ENCODE results near the gene TBC1D22A. TPM values are rescaled to one million over a fixed set of nuclear protein-coding genes. Genes with fewer than 3 reads are reported as not detected.

Gene TBC1D22A
- total RNA-seq, 1 donor from 2014 or later = 24.2 TPM

DNA sequence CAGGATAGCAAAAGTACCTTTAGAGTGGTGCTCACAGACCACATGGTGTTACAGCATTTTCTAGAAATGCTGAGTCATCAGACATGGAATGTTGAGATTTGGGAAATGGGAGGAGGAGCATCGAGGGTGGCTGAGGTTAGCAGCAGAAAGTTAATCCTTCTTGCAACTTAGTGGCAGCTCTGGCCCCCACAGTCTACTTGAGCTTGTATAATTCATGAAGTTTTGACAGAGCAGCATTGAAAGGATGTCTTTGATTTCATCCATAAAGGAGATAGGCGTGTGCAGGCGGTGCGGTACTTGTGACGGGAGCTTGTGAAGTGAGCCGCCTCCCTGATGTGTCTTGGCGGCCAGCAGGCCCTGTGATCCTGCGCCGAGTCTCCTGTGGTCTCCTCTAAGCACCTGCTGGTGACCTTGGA lies 330.5 kb downstream of the TBC1D22A start:
- peaks cover 4% of the 10 kb centered on the region for H3K79me2 ChIP-seq (ENCODE audit: insufficient read depth, low read length)
- Mint-ChIP-seq H3K4me1 (ENCODE audit: low read depth, unreplicated experiment) (peaks cover 41% of the 10 kb centered on the region), H3K27ac (ENCODE audit: unreplicated experiment) (peak overlapping the region; percentile 70), H3K36me3 (ENCODE audit: low read depth, unreplicated experiment) (peaks cover 11% of the 10 kb centered on the region), H3K9me3 (ENCODE audit: unreplicated experiment) (peaks cover 19% of the 10 kb centered on the region), H3K27me3 (ENCODE audit: low read depth, unreplicated experiment) (no peaks in the 10 kb centered on the region), H3K4me3 (ENCODE audit: unreplicated experiment) (no peak overlapping the region)
- FAIRE-seq = peak; percentile 54
- H3K4me3 ChIP-seq (ENCODE audit: insufficient read depth, low read depth, low read length) = no peak overlapping the region
- H3K27me3 ChIP-seq (ENCODE audit: insufficient read depth, low read length) = no peaks in the 10 kb centered on the region
- DNase-seq (ENCODE audit: low read depth) = peak; percentile 85
- H3K9me3 ChIP-seq (ENCODE audit: insufficient read depth, low read depth, low read length) = peaks cover 4% of the 10 kb centered on the region
- H3K9ac ChIP-seq (ENCODE audit: low read length) = no peak overlapping the region
- TF ChIP-seq EZH2 (IDR thresholded peaks at IDR 0.05; ENCODE audit: insufficient read depth, low read length) = no peak
- TF ChIP-seq, protein P1, sequence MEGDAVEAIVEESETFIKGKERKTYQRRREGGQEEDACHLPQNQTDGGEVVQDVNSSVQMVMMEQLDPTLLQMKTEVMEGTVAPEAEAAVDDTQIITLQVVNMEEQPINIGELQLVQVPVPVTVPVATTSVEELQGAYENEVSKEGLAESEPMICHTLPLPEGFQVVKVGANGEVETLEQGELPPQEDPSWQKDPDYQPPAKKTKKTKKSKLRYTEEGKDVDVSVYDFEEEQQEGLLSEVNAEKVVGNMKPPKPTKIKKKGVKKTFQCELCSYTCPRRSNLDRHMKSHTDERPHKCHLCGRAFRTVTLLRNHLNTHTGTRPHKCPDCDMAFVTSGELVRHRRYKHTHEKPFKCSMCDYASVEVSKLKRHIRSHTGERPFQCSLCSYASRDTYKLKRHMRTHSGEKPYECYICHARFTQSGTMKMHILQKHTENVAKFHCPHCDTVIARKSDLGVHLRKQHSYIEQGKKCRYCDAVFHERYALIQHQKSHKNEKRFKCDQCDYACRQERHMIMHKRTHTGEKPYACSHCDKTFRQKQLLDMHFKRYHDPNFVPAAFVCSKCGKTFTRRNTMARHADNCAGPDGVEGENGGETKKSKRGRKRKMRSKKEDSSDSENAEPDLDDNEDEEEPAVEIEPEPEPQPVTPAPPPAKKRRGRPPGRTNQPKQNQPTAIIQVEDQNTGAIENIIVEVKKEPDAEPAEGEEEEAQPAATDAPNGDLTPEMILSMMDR (IDR thresholded peaks at IDR 0.05; ENCODE audit: insufficient read depth, low read depth, low read length) = no peak
- H3K4me1 ChIP-seq (ENCODE audit: insufficient read depth, low read length) = peaks cover 27% of the 10 kb centered on the region
- H4K20me1 ChIP-seq (ENCODE audit: insufficient read depth, low read length) = peaks cover 14% of the 10 kb centered on the region
- no peaks in the 10 kb centered on the region for H3K36me3 ChIP-seq (ENCODE audit: insufficient read depth, low read length)
- H3K4me2 ChIP-seq (ENCODE audit: low read length) = peak overlapping the region; percentile 45
- H2AFZ ChIP-seq (ENCODE audit: low read depth, low read length) = no peak overlapping the region
- no peak overlapping the region for H3K27ac ChIP-seq (ENCODE audit: low read depth, low read length)

DNA sequence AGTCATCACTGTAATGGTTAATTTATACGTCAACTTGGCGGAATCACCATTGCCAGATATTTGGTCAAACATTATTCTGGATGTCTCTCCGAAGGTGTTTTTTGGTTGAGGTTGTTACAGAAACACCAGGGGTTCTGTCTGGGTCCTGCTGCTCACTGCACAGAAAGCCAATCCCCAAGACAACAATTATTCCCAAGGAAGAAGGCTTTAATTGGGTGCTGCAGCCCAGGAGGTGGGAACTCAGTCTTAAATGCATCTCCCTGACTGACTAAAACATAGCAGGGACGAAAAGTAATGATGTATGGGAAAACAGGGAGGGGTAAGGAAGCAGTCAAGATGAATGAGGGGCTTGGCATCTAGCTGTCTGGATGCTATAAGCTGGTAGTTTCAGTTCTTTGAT lies 331.3 kb downstream of the TBC1D22A start:
- H3K9me3 Mint-ChIP-seq (ENCODE audit: unreplicated experiment) = peaks cover 19% of the 10 kb centered on the region
- Histone ChIP-seq H3K27ac (ENCODE audit: low read depth, low read length) (no peak overlapping the region), H2AFZ (ENCODE audit: low read depth, low read length) (no peak overlapping the region), H3K79me2 (ENCODE audit: insufficient read depth, low read length) (peaks cover 4% of the 10 kb centered on the region), H3K9ac (ENCODE audit: low read length) (no peak overlapping the region), H3K36me3 (ENCODE audit: insufficient read depth, low read length) (no peaks in the 10 kb centered on the region), H3K4me2 (ENCODE audit: low read length) (no peak overlapping the region), H3K27me3 (ENCODE audit: insufficient read depth, low read length) (no peaks in the 10 kb centered on the region), H4K20me1 (ENCODE audit: insufficient read depth, low read length) (peaks cover 11% of the 10 kb centered on the region), H3K9me3 (ENCODE audit: insufficient read depth, low read depth, low read length) (peaks cover 4% of the 10 kb centered on the region), H3K4me1 (ENCODE audit: insufficient read depth, low read length) (peaks cover 27% of the 10 kb centered on the region), H3K4me3 (ENCODE audit: insufficient read depth, low read depth, low read length) (no peak overlapping the region)
- no peaks in the 10 kb centered on the region for H3K27me3 Mint-ChIP-seq (ENCODE audit: low read depth, unreplicated experiment)
- H3K4me1 Mint-ChIP-seq (ENCODE audit: low read depth, unreplicated experiment) = peaks cover 39% of the 10 kb centered on the region
- peak overlapping the region; percentile 75 for H3K27ac Mint-ChIP-seq (ENCODE audit: unreplicated experiment)
- H3K4me3 Mint-ChIP-seq (ENCODE audit: unreplicated experiment) = no peak overlapping the region
- FAIRE-seq = no peak
- peaks cover 11% of the 10 kb centered on the region for H3K36me3 Mint-ChIP-seq (ENCODE audit: low read depth, unreplicated experiment)
- DNase-seq (ENCODE audit: low read depth) = no peak
- no peak for TF ChIP-seq EZH2 (IDR thresholded peaks at IDR 0.05; ENCODE audit: insufficient read depth, low read length)
- TF ChIP-seq, protein P1 (IDR thresholded peaks at IDR 0.05; ENCODE audit: insufficient read depth, low read depth, low read length) = no peak

DNA sequence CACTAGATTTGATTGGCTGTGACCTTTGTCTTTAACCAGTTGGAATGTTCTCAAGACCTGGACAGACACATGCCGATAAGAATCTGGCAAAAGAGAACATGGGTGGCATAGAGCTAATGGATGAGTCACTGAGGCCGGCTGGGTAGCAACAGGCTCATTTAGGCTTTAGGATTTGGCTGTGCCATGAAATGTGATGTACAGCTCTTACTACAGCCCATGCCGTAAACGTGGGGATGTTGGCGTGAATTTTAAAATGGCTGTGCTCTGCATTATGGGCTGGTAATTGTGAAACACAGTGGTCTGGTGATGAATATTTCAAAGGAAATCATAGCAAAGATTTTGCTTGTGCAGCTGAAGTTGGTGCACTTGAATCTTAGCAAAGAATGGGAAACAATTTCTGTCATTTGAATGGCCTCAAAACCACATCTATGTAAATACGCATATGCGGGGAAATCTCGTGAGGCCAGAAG lies 332.4 kb downstream of the TBC1D22A start:
- peaks cover 4% of the 10 kb centered on the region for H3K9me3 ChIP-seq (ENCODE audit: insufficient read depth, low read depth, low read length)
- Mint-ChIP-seq H3K27me3 (ENCODE audit: low read depth, unreplicated experiment) (no peaks in the 10 kb centered on the region), H3K9me3 (ENCODE audit: unreplicated experiment) (peaks cover 19% of the 10 kb centered on the region), H3K36me3 (ENCODE audit: low read depth, unreplicated experiment) (peaks cover 9% of the 10 kb centered on the region), H3K4me1 (ENCODE audit: low read depth, unreplicated experiment) (peaks cover 31% of the 10 kb centered on the region), H3K27ac (ENCODE audit: unreplicated experiment) (no peak overlapping the region), H3K4me3 (ENCODE audit: unreplicated experiment) (no peak overlapping the region)
- TF ChIP-seq EZH2 (IDR thresholded peaks at IDR 0.05; ENCODE audit: insufficient read depth, low read length) = no peak
- TF ChIP-seq, protein P1 (IDR thresholded peaks at IDR 0.05; ENCODE audit: insufficient read depth, low read depth, low read length) = no peak
- no peak overlapping the region for H2AFZ ChIP-seq (ENCODE audit: low read depth, low read length)
- no peak overlapping the region for H3K4me3 ChIP-seq (ENCODE audit: insufficient read depth, low read depth, low read length)
- H3K36me3 ChIP-seq (ENCODE audit: insufficient read depth, low read length) = no peaks in the 10 kb centered on the region
- peak overlapping the region; percentile 5 for H3K4me2 ChIP-seq (ENCODE audit: low read length)
- FAIRE-seq (no peak), DNase-seq (ENCODE audit: low read depth) (peak; percentile 60)
- no peak overlapping the region for H3K27ac ChIP-seq (ENCODE audit: low read depth, low read length)
- no peaks in the 10 kb centered on the region for H3K27me3 ChIP-seq (ENCODE audit: insufficient read depth, low read length)
- H4K20me1 ChIP-seq (ENCODE audit: insufficient read depth, low read length) = peaks cover 11% of the 10 kb centered on the region
- H3K9ac ChIP-seq (ENCODE audit: low read length) = no peak overlapping the region
- H3K4me1 ChIP-seq (ENCODE audit: insufficient read depth, low read length) = peaks cover 27% of the 10 kb centered on the region
- H3K79me2 ChIP-seq (ENCODE audit: insufficient read depth, low read length) = peaks cover 4% of the 10 kb centered on the region

All from astrocyte (in vitro differentiated cells and primary cell).